T-helper 17 cell (primary cell): ENCODE measurements around the gene JAKMIP3. TPM values are rescaled to one million over a fixed set of nuclear protein-coding genes. Genes with fewer than 3 reads are reported as not detected.

Experiments
- ATAC-seq: fragments of 150-1000 bp; cut with Tn5 transposase; 2 replicates; pipeline ENCODE4 v1.10.0; 2021; ENCODE audit warnings: mild to moderate bottlenecking, moderate library complexity
- DNase-seq, 3 donors: peaks; one replicate each; pipeline versions ENCODE4 v3.0.0 to v3.0.0-alpha.2; 2020 to 2021
- H3K9me3 ChIP-seq: one replicate; pipeline ENCODE4 v1.7.0; 2013; ENCODE audit warnings: low read length, mild to moderate bottlenecking; ENCODE audit not compliant: control insufficient read depth, poor library complexity, severe bottlenecking
- H3K27ac Mint-ChIP-seq: one replicate; pipeline ENCODE4 v1.8.0; 2022; ENCODE audit warnings: mild to moderate bottlenecking, moderate library complexity, mixed read lengths
- H3K27me3 Mint-ChIP-seq: one replicate; pipeline ENCODE4 v1.8.0; 2022; ENCODE audit warnings: mixed read lengths
- H3K36me3 Mint-ChIP-seq: one replicate; pipeline ENCODE4 v1.8.0; 2022; ENCODE audit warnings: low read depth, mixed read lengths
- H3K4me1 Mint-ChIP-seq: one replicate; pipeline ENCODE4 v1.8.0; 2022; ENCODE audit warnings: mild to moderate bottlenecking, mixed read lengths
- H3K4me3 Mint-ChIP-seq: one replicate; pipeline ENCODE4 v1.8.0; 2022; ENCODE audit warnings: mild to moderate bottlenecking, moderate library complexity, mixed read lengths
- total RNA-seq, 4 donors: library from RNA in 2 of 4; stranded (reverse) in 2 of 4; gene quantifications; one replicate each; pipeline ENCODE4 v1.2.3 and lab custom pipeline; 2022 to 2026

Gene JAKMIP3
- total RNA-seq, 2 donors from 2014 or later = 0.22 to 0.39 TPM

DNA sequence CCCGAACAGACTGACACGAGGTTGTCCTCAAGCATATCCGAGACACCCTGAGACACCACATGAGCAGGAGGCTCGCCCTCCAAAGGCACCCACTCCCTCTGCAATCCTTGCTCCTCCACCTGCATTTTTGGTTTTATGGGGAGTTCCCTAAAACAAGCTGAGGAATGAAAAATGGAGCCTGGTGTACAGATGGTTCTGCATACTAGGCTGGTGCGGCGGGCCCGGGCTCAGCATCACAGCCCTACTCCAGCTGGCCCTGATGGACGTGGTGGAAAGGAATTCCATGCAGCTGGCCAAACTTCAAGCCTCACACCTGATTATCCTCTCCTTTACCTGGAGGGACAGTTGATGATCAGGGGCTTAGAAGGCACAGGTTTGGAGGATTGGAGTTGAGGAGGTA is 30.3 kb upstream of the JAKMIP3 start:
- no peak for ATAC-seq
- H3K27me3 Mint-ChIP-seq = peaks cover 71% of the 10 kb centered on the region
- H3K27ac Mint-ChIP-seq = no peak overlapping the region
- DNase-seq = no peak
- H3K4me1 Mint-ChIP-seq = peaks cover 2% of the 10 kb centered on the region
- peaks cover 2% of the 10 kb centered on the region for H3K36me3 Mint-ChIP-seq
- peak overlapping the region; percentile 52 for H3K4me3 Mint-ChIP-seq
- H3K9me3 ChIP-seq = no peaks in the 10 kb centered on the region

DNA sequence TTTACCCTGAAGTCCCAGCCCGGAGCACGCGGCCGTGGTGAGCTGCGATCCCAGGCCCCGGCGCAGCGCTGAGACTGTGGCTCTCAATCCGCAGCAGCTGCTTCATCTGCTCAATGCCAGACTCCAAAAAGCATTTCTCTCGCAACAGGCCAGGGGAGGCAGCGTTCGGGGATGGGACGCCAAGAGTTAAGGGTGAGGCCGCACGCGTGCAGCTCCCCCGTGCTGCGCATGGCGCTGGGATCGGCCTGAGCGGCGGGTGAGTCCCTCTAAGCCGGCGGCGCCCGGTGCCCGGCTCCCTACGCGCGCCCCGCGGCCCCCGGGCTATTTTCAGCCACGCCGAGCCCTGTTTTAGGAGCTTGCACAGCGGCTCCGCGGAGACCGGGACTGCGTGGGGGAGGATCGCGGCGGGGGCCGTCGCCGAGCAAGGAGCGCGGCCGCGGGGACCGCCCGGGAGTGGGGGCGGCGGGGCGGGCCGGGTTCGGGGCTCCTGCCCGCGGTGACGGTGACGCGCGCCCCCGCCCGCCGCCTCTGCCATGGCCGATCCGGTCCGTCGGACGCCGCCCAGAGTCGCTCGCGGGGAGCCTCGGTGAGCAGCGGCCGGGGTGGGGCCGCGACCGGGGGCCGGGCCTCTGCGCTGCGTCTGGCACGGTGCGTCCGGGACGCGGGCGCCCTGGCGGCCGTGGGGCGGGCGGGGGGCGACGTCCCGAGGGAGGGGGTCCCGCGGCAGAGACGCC is 29.4 kb upstream of the JAKMIP3 start:
- ATAC-seq = no peak
- no peak for DNase-seq
- Mint-ChIP-seq H3K27ac (no peak overlapping the region), H3K4me3 (peak overlapping the region; percentile 52), H3K27me3 (peaks cover 73% of the 10 kb centered on the region), H3K36me3 (peaks cover 2% of the 10 kb centered on the region), H3K4me1 (peaks cover 2% of the 10 kb centered on the region)
- H3K9me3 ChIP-seq = no peaks in the 10 kb centered on the region

DNA sequence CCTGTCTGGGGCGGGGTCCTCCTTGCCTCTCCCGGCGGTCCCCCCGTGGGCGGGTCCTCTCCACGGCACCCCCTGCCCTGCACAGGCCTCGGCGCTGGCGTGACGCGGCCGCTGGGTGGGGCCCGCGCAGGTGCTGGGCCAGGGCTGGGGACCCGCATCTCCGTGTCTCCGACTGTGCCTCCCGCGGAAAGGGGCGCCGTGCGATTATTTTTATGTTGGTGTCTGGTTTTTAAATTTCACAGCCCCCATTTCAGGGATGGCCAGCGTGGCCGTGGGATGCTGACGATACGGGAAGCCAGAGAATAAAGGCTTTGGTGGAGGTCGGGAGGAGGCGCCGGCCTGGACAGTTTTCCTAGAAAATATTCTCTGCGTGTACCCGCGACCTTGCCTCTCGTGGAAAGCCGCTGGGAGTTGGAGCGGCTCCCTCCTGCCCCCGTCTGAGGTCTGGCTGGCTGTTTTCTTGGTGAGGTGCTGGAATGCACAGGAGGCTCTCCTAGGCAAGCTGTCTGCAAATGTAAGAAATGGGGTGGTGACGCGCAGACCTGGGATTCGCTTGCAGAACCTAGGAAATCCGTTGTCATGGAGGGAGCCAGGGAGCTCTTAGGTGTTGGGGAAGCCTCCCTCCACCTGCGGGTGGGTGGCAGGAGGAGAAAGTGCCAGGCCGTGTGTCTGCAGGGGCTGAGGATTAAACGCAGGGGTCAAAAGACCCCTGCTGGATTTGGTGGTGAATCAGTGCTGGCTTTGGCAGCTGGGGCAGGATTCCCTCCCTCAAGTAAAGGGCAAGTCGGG is 28.7 kb upstream of the JAKMIP3 start:
- DNase-seq (no peak), ATAC-seq (no peak)
- peaks cover 73% of the 10 kb centered on the region for H3K27me3 Mint-ChIP-seq
- peak overlapping the region; percentile 73 for H3K4me3 Mint-ChIP-seq
- peak overlapping the region; percentile 37 for H3K27ac Mint-ChIP-seq
- H3K9me3 ChIP-seq = no peaks in the 10 kb centered on the region
- peaks cover 2% of the 10 kb centered on the region for H3K36me3 Mint-ChIP-seq
- H3K4me1 Mint-ChIP-seq = peaks cover 2% of the 10 kb centered on the region

DNA sequence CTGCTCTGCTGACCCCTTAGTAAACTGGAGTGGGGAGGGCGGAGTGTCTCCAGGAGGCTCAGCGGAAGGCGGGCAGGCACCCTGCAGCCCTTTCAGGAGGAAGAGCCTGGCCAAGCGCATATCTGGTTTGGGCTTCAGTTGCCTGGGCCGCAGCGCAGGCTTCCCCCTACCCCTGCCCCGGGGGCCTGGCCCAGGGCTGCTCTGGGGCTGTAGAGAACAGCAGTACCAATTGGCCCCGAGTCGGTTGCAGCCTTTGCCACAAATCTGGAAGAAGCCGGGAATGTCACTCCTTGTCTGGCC is 28.1 kb upstream of the JAKMIP3 start:
- Mint-ChIP-seq H3K27ac (peak overlapping the region; percentile 37), H3K4me3 (no peak overlapping the region), H3K4me1 (peaks cover 2% of the 10 kb centered on the region), H3K36me3 (peaks cover 2% of the 10 kb centered on the region), H3K27me3 (peaks cover 77% of the 10 kb centered on the region)
- no peaks in the 10 kb centered on the region for H3K9me3 ChIP-seq
- ATAC-seq = no peak
- no peak for DNase-seq

DNA sequence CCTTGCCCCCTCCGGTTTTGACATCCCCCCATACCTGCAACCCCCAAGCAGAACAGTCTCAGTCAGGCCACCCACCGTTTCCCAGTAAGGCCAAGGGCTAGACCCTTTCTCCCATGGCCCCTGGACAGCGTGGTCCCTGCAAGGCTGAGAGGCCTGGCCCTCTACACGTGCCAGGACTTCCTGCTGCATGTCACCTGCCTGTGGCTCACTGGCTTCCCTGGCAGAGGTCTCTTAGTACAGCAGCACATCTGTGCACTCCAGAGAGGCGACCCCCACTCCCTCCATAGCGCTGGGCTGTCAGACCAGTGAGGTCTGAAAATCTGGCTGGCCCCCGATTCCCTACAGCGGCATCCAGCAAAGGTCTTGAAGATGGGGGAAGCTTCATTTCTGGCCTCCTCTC is 26.4 kb upstream of the JAKMIP3 start:
- Mint-ChIP-seq H3K36me3 (peaks cover 4% of the 10 kb centered on the region), H3K27me3 (peaks cover 77% of the 10 kb centered on the region), H3K4me1 (peaks cover 4% of the 10 kb centered on the region), H3K27ac (no peak overlapping the region), H3K4me3 (no peak overlapping the region)
- ATAC-seq (no peak), DNase-seq (no peak)
- no peaks in the 10 kb centered on the region for H3K9me3 ChIP-seq

DNA sequence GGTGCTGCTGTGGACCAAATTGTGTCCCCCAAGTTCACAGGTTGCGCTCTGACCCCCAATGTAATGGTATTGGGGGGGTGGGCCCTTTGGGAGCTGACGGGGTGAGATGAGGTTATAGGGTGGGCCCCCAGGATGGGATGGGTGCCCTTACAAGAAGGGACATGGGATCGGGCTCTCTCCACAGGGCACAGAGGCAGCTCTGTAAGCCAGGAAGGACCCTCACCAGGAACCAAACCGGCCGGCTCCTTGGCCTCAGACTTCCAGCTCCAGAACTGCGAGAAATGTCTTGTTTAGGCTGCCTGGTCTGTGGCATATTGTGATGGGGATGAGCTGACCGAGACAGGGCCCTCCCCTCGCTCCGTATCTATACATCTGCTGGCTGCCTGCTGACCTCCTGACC is 25.7 kb upstream of the JAKMIP3 start:
- H3K9me3 ChIP-seq = no peaks in the 10 kb centered on the region
- DNase-seq (no peak), ATAC-seq (no peak)
- no peak overlapping the region for H3K27ac Mint-ChIP-seq
- peaks cover 4% of the 10 kb centered on the region for H3K36me3 Mint-ChIP-seq
- peaks cover 74% of the 10 kb centered on the region for H3K27me3 Mint-ChIP-seq
- peaks cover 5% of the 10 kb centered on the region for H3K4me1 Mint-ChIP-seq
- no peak overlapping the region for H3K4me3 Mint-ChIP-seq

DNA sequence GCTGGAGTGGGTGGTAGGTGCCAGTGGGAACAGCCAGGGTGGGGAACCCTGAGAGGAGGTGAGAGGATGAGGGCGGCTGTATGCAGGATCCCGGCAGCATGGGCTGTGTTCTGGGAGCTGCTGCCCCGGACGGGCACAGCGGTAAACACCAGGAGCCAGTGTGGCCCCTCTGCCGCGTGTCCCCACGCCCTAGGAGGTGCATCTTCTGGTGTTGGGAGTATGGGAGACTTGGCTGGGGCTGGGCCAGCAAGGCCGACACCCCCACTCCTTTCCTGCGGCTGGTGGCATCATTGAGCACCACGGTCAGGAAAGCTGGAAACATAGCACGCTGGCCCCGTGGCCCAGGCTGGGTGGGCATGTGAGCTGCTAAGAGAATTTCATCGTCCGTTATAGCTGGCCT is 24.4 kb upstream of the JAKMIP3 start:
- no peaks in the 10 kb centered on the region for H3K9me3 ChIP-seq
- Mint-ChIP-seq H3K4me3 (no peak overlapping the region), H3K27ac (no peak overlapping the region), H3K27me3 (peaks cover 78% of the 10 kb centered on the region), H3K36me3 (peaks cover 2% of the 10 kb centered on the region), H3K4me1 (peaks cover 7% of the 10 kb centered on the region)
- DNase-seq (no peak), ATAC-seq (no peak)

DNA sequence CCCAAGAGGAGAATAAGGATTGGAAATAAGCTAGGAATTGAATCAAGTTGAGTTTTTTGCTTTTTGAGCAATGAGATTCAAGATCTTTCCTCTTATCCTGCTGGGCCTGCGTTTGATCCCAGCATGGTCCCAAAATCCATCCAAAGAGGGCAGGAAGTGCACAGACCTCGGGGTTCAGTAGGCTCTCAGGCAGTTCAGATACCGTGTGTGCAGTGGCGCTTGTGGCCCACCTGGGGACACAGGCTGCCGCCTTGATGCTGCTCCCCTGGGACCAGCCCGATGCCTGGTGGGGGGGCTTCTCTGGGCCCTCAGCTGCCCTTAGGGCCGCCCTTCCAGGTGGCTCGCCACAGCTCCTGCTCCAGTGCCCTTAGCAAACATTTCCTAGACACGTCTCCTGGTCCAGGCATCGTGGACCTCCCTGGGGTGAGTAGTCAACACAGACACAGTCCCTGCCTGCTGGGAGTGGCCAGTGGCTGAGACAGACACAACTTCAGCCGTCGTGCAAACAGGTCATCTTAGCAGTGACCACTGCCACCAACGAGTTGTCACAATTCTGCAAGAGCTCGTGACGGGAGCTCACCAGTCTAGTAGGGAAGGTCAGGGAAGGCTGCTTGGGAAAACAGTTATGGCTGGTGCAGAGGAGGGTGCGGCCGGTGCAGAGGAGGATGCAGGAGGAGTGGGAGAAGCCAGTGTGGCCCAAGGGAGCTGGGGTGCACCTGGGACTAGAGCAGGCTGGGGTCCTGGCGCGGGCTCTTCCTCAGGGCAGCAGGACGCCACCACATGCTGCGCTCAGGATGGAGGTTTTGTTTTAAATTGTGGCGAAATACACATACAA is 21.7 kb upstream of the JAKMIP3 start:
- Mint-ChIP-seq H3K27me3 (peaks cover 72% of the 10 kb centered on the region), H3K36me3 (peaks cover 2% of the 10 kb centered on the region), H3K27ac (no peak overlapping the region), H3K4me1 (peaks cover 5% of the 10 kb centered on the region), H3K4me3 (no peak overlapping the region)
- H3K9me3 ChIP-seq = no peaks in the 10 kb centered on the region
- ATAC-seq = no peak
- DNase-seq = no peak

DNA sequence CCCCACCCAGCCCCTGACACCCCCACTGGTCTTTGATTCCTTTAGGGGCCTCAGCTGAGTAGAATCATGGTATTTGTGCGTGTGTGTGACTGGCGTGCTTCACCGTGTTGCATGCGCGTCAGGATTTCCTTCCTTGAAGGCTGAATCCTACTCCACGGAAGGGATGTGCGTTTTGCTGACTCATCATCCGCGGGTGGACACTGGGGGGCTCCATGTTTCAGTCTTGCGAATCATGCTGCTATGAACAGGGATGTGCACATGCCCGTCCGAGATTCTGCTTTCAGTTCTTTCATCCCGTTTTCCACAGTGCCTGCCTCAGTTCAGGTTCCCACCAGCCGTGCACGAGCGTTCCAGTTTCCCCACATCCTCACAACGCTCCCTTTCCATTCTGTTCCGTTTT is 20.9 kb upstream of the JAKMIP3 start:
- H3K4me1 Mint-ChIP-seq = peaks cover 5% of the 10 kb centered on the region
- H3K9me3 ChIP-seq = no peaks in the 10 kb centered on the region
- H3K27me3 Mint-ChIP-seq = peaks cover 72% of the 10 kb centered on the region
- no peak overlapping the region for H3K27ac Mint-ChIP-seq
- DNase-seq (no peak), ATAC-seq (no peak)
- H3K4me3 Mint-ChIP-seq = no peak overlapping the region
- peaks cover 2% of the 10 kb centered on the region for H3K36me3 Mint-ChIP-seq

DNA sequence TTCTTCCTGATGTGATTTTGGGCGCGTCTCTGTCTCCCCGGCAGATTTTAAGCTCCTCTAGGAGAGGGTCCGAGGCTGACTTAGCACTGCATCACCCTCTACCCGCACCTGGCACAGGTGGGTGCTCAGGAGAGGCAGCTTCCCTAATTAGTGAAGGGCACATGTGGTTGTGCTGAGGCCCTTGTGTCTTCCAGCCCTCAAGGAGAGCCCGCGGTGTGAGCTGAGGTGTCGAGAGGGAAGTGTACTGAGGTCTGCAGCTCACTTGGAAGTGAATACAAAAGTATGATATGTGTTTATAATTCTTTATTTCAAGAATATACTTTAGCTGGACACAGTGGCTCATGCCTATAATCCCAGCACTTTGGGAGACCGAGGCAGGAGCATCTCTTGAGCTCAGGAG is 20.4 kb upstream of the JAKMIP3 start:
- Mint-ChIP-seq H3K36me3 (peaks cover 2% of the 10 kb centered on the region), H3K4me3 (no peak overlapping the region), H3K27me3 (peaks cover 71% of the 10 kb centered on the region), H3K4me1 (peaks cover 5% of the 10 kb centered on the region), H3K27ac (no peak overlapping the region)
- no peaks in the 10 kb centered on the region for H3K9me3 ChIP-seq
- ATAC-seq (no peak), DNase-seq (no peak)

DNA sequence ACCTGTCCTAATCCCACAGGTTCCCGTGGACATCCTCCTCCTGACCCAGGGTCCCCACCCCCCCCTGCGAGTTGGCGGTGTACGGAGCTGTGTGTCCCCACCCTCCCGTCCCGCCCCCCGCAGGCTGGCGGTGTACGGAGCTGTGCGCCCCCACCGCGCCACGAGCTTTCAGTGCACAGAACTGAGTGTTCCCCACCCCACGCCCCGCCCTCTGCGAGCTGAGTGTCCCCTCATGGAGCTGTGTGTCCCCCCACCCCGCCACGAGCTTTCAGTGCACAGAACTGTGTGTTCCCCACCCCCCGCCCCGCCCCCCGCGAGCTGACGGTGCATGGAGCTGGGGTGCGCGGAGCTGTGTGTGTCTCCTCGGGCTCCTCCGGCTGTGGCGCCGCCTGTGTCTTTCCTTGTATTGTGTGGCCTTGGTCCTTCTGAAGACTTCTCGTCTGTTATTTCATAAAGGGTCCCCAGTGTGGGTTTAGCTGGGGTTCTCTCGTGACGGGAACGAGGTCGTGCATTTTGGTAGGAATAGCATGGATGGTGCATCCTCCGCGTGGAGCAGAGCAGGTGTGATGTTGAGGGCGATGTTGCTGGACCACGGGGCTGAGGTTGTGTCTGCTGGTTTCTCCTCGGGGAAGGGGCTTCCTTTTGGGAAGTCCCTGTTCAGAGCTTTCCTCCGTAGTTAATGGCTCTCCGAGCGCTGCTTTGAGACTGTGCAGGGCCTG is 18.0 kb upstream of the JAKMIP3 start:
- H3K36me3 Mint-ChIP-seq = peaks cover 2% of the 10 kb centered on the region
- H3K27ac Mint-ChIP-seq = no peak overlapping the region
- ATAC-seq = no peak
- DNase-seq = no peak
- no peak overlapping the region for H3K4me3 Mint-ChIP-seq
- H3K27me3 Mint-ChIP-seq = peaks cover 47% of the 10 kb centered on the region
- peaks cover 5% of the 10 kb centered on the region for H3K4me1 Mint-ChIP-seq
- peaks cover under 1% of the 10 kb centered on the region for H3K9me3 ChIP-seq

DNA sequence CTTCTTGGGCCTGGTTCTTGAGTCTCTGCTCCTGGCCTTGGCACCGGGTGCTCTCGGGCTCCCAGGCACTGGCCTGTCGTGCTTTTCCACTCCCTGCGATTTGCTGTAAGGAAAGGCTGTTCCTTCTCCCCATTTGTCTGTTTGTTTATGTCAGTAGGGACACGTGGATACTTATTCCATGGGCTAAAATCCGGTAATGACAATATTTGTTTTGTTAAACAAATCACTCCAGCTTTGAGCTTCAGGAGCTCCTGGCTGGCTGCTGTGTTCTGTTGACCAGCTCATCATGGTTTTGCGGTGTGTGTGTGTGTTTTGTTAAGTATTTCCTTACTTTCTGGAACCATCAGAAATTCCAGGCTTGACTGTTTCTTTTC is 17.5 kb upstream of the JAKMIP3 start:
- ATAC-seq (no peak), DNase-seq (no peak)
- Mint-ChIP-seq H3K36me3 (peaks cover 2% of the 10 kb centered on the region), H3K27ac (no peak overlapping the region), H3K4me3 (no peak overlapping the region), H3K4me1 (peaks cover 5% of the 10 kb centered on the region), H3K27me3 (peaks cover 44% of the 10 kb centered on the region)
- H3K9me3 ChIP-seq = peaks cover 6% of the 10 kb centered on the region

DNA sequence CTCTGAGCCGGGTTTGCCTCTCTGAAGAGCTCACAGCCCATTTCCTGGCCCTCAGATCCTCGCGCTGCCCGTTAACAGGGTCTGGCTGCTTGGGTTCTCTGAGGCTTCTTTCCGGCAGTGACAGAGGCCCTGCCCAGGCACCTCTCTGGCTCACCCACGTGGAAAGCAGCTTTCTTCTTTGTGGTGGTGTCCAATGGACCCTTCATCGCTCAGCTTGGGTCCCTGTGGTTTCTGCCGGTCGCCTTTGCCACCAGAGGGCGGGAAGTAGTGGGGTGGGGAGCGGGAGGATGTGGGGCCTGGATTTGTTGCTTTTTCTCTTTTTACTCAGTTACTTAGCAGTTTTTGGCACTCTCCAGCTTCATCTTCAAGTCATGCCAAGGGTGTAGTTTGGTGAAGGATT is 15.6 kb upstream of the JAKMIP3 start:
- Mint-ChIP-seq H3K27me3 (peaks cover 45% of the 10 kb centered on the region), H3K27ac (no peak overlapping the region), H3K4me3 (no peak overlapping the region), H3K4me1 (peaks cover under 1% of the 10 kb centered on the region), H3K36me3 (peaks cover 2% of the 10 kb centered on the region)
- peaks cover 6% of the 10 kb centered on the region for H3K9me3 ChIP-seq
- ATAC-seq (no peak), DNase-seq (no peak)
